HepG2 (cell line): Measurements from ENCODE around the gene CD151. TPM values are rescaled to one million over a fixed set of nuclear protein-coding genes. Genes with fewer than 3 reads are reported as not detected.

Experiments used
- CCDC6 ChIP-seq: sonication (generic); formaldehyde crosslinking; IDR thresholded peaks from 2 replicates; pipeline ENCODE4 v1.8.1; 2022; ENCODE audit warnings: mild to moderate bottlenecking, missing genetic modification reagents, moderate library complexity
- REPIN1 ChIP-seq: sonication (generic); formaldehyde crosslinking; IDR thresholded peaks from 2 replicates; pipeline ENCODE4 v1.8.0; 2022; ENCODE audit warnings: missing genetic modification reagents, low read depth, mild to moderate bottlenecking, borderline replicate concordance
- SALL1 ChIP-seq: sonication (generic); formaldehyde crosslinking; IDR thresholded peaks from 2 replicates; pipeline ENCODE4 v1.8.0; 2022; ENCODE audit warnings: mild to moderate bottlenecking, missing genetic modification reagents
- SMAD9 ChIP-seq: sonication (generic); formaldehyde crosslinking; IDR thresholded peaks from 2 replicates; pipeline ENCODE4 v1.5.1; 2020; ENCODE audit warnings: mild to moderate bottlenecking, missing genetic modification reagents
- ZNF124 ChIP-seq: sonication (generic); formaldehyde crosslinking; IDR thresholded peaks from 2 replicates; pipeline ENCODE4 v1.4.0; 2020; ENCODE audit warnings: missing genetic modification reagents
- ZNF431 ChIP-seq: sonication (generic); formaldehyde crosslinking; IDR thresholded peaks from 2 replicates; pipeline ENCODE4 v1.9.0; 2022; ENCODE audit warnings: missing genetic modification reagents, low read depth, mild to moderate bottlenecking, borderline replicate concordance
- ZNF607 ChIP-seq: sonication (generic); formaldehyde crosslinking; IDR thresholded peaks from 2 replicates; pipeline ENCODE4 v1.5.1; 2020; ENCODE audit warnings: missing genetic modification reagents, mild to moderate bottlenecking, borderline replicate concordance
- polyA plus RNA-seq, 8 experiments: library from polyadenylated mRNA; depleted of rRNA in 3 of 8; stranded (reverse) in 7 of 8; unstranded in 1 of 8; fragments of >200 nt; fragmentation: Illumina TruSeq in 4 of 8; extraction: Trizol in 4 of 8; gene quantifications; 2 replicates each; pipeline versions ENCODE4 v1.2.1 to v1.2.3, GENCODE V29; 2011 to 2016; ENCODE audit warnings: low read depth in 4 of 8, missing spikeins in 1 of 8, mixed read lengths in 1 of 8; ENCODE audit not compliant: insufficient read depth in 1 of 8
- total RNA-seq, 5 experiments: library from RNA; depleted of rRNA; stranded (reverse); fragments of >200 nt; fragmentation: Illumina TruSeq; extraction: Trizol; gene quantifications; 2 replicates each; pipeline ENCODE4 v1.2.3, GENCODE V29; 2016; ENCODE audit warnings: low read depth in 1 of 5
- TF ChIP-seq, protein P1 (sequence below): sonication (generic); formaldehyde crosslinking; IDR thresholded peaks from 2 replicates; pipeline ENCODE4 v1.4.0; 2020; ENCODE audit warnings: missing genetic modification reagents
- TF ChIP-seq, protein P2 (sequence below): sonication (generic); formaldehyde crosslinking; IDR thresholded peaks from 2 replicates; pipeline ENCODE4 v1.4.0; 2020; ENCODE audit warnings: missing genetic modification reagents, borderline replicate concordance
- TF ChIP-seq, protein P3 (sequence below): IDR thresholded peaks from 2 replicates; pipeline ENCODE4 v1.6.1; 2016; ENCODE audit warnings: mild to moderate bottlenecking

The CD151 gene
- total and polyA plus RNA-seq, 2 of the 13 experiments (the other 11 are each of a cell fraction or from before 2014, with no cell fraction given): 125 to 197 TPM

DNA sequence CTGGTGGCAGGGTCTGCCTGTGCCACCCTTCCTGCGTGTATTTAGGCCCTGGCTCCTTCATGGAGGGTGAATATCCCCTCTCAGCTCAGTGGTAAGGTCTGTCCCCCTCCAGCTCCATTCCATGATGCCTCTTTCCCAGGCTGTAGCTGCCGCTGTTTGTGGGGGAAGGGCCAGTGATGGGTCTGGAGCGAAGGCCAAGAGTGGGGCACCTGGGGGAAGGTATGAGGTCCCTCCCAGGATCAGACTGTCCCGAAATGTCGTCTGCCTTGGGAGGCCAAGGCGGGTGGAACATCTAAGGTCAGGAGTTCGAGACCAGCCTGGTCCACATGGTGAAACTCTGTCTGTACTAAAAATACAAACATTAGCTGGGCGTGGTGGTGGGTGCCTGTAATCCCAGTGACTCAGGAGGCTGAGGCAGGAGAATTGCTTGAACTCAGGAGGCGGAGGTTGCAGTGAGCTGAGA is 1.1 kb downstream of the CD151 start (continued):
- TF ChIP-seq, protein P1, sequence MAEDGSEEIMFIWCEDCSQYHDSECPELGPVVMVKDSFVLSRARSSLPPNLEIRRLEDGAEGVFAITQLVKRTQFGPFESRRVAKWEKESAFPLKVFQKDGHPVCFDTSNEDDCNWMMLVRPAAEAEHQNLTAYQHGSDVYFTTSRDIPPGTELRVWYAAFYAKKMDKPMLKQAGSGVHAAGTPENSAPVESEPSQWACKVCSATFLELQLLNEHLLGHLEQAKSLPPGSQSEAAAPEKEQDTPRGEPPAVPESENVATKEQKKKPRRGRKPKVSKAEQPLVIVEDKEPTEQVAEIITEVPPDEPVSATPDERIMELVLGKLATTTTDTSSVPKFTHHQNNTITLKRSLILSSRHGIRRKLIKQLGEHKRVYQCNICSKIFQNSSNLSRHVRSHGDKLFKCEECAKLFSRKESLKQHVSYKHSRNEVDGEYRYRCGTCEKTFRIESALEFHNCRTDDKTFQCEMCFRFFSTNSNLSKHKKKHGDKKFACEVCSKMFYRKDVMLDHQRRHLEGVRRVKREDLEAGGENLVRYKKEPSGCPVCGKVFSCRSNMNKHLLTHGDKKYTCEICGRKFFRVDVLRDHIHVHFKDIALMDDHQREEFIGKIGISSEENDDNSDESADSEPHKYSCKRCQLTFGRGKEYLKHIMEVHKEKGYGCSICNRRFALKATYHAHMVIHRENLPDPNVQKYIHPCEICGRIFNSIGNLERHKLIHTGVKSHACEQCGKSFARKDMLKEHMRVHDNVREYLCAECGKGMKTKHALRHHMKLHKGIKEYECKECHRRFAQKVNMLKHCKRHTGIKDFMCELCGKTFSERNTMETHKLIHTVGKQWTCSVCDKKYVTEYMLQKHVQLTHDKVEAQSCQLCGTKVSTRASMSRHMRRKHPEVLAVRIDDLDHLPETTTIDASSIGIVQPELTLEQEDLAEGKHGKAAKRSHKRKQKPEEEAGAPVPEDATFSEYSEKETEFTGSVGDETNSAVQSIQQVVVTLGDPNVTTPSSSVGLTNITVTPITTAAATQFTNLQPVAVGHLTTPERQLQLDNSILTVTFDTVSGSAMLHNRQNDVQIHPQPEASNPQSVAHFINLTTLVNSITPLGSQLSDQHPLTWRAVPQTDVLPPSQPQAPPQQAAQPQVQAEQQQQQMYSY (CRISPR knock-in tag): peak; percentile 82
- TF ChIP-seq SALL1 (CRISPR knock-in tag): 0 out of 2 replicates have a peak, but pooled peaks have one; percentile 12
- TF ChIP-seq, protein P2, sequence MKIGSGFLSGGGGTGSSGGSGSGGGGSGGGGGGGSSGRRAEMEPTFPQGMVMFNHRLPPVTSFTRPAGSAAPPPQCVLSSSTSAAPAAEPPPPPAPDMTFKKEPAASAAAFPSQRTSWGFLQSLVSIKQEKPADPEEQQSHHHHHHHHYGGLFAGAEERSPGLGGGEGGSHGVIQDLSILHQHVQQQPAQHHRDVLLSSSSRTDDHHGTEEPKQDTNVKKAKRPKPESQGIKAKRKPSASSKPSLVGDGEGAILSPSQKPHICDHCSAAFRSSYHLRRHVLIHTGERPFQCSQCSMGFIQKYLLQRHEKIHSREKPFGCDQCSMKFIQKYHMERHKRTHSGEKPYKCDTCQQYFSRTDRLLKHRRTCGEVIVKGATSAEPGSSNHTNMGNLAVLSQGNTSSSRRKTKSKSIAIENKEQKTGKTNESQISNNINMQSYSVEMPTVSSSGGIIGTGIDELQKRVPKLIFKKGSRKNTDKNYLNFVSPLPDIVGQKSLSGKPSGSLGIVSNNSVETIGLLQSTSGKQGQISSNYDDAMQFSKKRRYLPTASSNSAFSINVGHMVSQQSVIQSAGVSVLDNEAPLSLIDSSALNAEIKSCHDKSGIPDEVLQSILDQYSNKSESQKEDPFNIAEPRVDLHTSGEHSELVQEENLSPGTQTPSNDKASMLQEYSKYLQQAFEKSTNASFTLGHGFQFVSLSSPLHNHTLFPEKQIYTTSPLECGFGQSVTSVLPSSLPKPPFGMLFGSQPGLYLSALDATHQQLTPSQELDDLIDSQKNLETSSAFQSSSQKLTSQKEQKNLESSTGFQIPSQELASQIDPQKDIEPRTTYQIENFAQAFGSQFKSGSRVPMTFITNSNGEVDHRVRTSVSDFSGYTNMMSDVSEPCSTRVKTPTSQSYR (CRISPR knock-in tag): peak; percentile 58
- TF ChIP-seq CCDC6: 0 out of 2 replicates have a peak, but pooled peaks have one; percentile 27
- TF ChIP-seq ZNF431 (CRISPR knock-in tag): no peak
- TF ChIP-seq REPIN1 (CRISPR knock-in tag): 0 out of 2 replicates have a peak, but pooled peaks have one; percentile 2
- TF ChIP-seq SMAD9 (CRISPR knock-in tag): 0 out of 2 replicates have a peak, but pooled peaks have one; percentile 40
- no peak for TF ChIP-seq ZNF124 (CRISPR knock-in tag)
- TF ChIP-seq, protein P3, sequence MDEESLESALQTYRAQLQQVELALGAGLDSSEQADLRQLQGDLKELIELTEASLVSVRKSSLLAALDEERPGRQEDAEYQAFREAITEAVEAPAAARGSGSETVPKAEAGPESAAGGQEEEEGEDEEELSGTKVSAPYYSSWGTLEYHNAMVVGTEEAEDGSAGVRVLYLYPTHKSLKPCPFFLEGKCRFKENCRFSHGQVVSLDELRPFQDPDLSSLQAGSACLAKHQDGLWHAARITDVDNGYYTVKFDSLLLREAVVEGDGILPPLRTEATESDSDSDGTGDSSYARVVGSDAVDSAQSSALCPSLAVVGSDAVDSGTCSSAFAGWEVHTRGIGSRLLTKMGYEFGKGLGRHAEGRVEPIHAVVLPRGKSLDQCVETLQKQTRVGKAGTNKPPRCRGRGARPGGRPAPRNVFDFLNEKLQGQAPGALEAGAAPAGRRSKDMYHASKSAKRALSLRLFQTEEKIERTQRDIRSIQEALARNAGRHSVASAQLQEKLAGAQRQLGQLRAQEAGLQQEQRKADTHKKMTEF: no peak
- TF ChIP-seq ZNF607 (CRISPR knock-in tag): 0 out of 2 replicates have a peak, but pooled peaks have one; percentile 41
